Astrocyte (in vitro differentiated cells and primary cell): Measurements from ENCODE around the gene LYPD6B.

Experiments used
- CTCF ChIP-seq: IDR thresholded peaks from 2 replicates; pipeline ENCODE4 v1.5.1; 2011; ENCODE audit warnings: low read depth, mild to moderate bottlenecking, inconsistent platforms, low read length, moderate library complexity; ENCODE audit not compliant: insufficient read depth
- EZH2 ChIP-seq: IDR thresholded peaks from 2 replicates; pipeline ENCODE4 v1.6.1; 2012; ENCODE audit warnings: mild to moderate bottlenecking, low read length, inconsistent platforms; ENCODE audit not compliant: insufficient read depth

DNA sequence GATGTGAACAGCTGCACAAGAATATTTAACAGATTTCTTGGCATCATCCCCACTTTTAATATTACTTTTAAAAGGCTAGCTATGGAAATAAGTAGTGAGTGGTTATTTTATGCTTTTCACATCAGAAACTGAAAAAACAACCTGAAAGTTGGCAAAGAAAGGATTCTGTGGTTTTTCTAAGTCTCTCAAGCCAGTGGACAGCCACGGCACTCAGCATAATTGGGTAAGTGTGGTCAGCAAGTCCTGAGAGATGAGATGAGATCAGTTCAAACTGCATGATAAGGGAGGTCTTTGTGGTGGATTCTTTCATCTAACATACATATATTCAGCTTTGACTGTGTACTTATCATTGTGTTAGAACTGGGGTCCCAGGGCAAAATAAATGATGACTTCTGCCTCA is 105.2 kb downstream of the LYPD6B start:
- no peak for TF ChIP-seq EZH2
- no peak for TF ChIP-seq CTCF
